Spleen (tissue), 7 donors: Measurements from ENCODE around the gene CDK3.

Source experiments
- CTCF ChIP-seq, 11 experiments: fragments of 200-600 bp in 7 of 11; fragments of 450-650 bp in 4 of 11; sonication (generic) in 4 of 11; IDR thresholded peaks in 8 of 11; conservative IDR thresholded peaks in 3 of 11; 1 replicate in 7 of 11; 2 replicates in 4 of 11; pipeline versions ENCODE4 v1.4.0 to v1.8.0; 2016 to 2021; ENCODE audit warnings: antibody characterized with exemption in 11 of 11, inconsistent platforms in 4 of 11, mild to moderate bottlenecking in 1 of 11
- POLR2A ChIP-seq, 3 donors: fragments of 450-650 bp; IDR thresholded peaks; one replicate each; pipeline ENCODE4 v1.5.1; 2017; ENCODE audit warnings: antibody characterized with exemption in 3 of 3, mild to moderate bottlenecking in 1 of 3
- POLR2AphosphoS5 ChIP-seq, 3 donors: sonication (generic); formaldehyde crosslinking; IDR thresholded peaks; one replicate each; pipeline ENCODE4 v1.5.1; 2017; ENCODE audit warnings: antibody characterized with exemption in 3 of 3
- donor health status: DM: no; HTN: no; CAD: no; lungs with moderate emphysema.
- donor health status: DM: no; HTN: no; CAD: no.
- donor health status: DM: no; HTN: no; CAD: no.

GRCh38 chr17:76051561-76051960, 50.9 kb downstream of the CDK3 start:
- TF ChIP-seq CTCF (IDR thresholded peaks at IDR 0.05 in 8 of 11, conservative IDR thresholded peaks at IDR 0.05 in 3 of 11) (no peak), POLR2A (IDR thresholded peaks at IDR 0.05) (no peak), POLR2AphosphoS5 (IDR thresholded peaks at IDR 0.05) (no peak)
